Esophagus muscularis mucosa (tissue), 4 donors: Measurements from ENCODE around the gene TRIM2. TPM values are rescaled to one million over a fixed set of nuclear protein-coding genes. Genes with fewer than 3 reads are reported as not detected.

Source experiments
- DNase-seq: peaks from one replicate; pipeline ENCODE4 v3.0.0-alpha.2; 2017; ENCODE audit errors: extremely low spot score
- H3K27ac ChIP-seq, 4 donors: fragments of 200-600 bp; sonication (generic); replicated peaks in 1 of 4; 1 replicate in 3 of 4; 2 replicates in 1 of 4; pipeline ENCODE4 v1.5.1; 2016 to 2019; ENCODE audit warnings: mild to moderate bottlenecking in 1 of 4
- H3K27me3 ChIP-seq, 4 donors: fragments of 200-600 bp; sonication (generic); one replicate each; pipeline versions ENCODE4 v1.5.1 to v1.6.0; 2016 to 2019
- H3K36me3 ChIP-seq, 4 donors: fragments of 200-600 bp; sonication (generic); one replicate each; pipeline ENCODE4 v1.5.1; 2016 to 2019
- H3K4me1 ChIP-seq, 4 donors: fragments of 200-600 bp; sonication (generic); one replicate each; pipeline ENCODE4 v1.5.1; 2016 to 2019
- H3K4me3 ChIP-seq, 4 donors: fragments of 200-600 bp; sonication (generic); 1 replicate in 2 of 4; 2 replicates in 2 of 4; pipeline ENCODE4 v1.5.1; 2016 to 2019; ENCODE audit warnings: mild to moderate bottlenecking in 4 of 4, moderate library complexity in 1 of 4
- H3K9me3 ChIP-seq, 4 donors: fragments of 200-600 bp; sonication (generic); 1 replicate in 3 of 4; 2 replicates in 1 of 4; pipeline ENCODE4 v1.5.1; 2016 to 2019
- CTCF ChIP-seq, 3 experiments: fragments of 200-600 bp in 2 of 3; fragments of 450-650 bp in 1 of 3; sonication (generic) in 2 of 3; IDR thresholded peaks; one replicate each; pipeline ENCODE4 v1.5.1; 2017 to 2019; ENCODE audit warnings: antibody characterized with exemption in 3 of 3, mild to moderate bottlenecking in 2 of 3, moderate library complexity in 1 of 3
- EP300 ChIP-seq: sonication (generic); formaldehyde crosslinking; IDR thresholded peaks from one replicate; pipeline ENCODE4 v1.6.1; 2017; ENCODE audit warnings: antibody characterized with exemption
- POLR2A ChIP-seq: fragments of 450-650 bp; IDR thresholded peaks from one replicate; pipeline ENCODE4 v1.6.1; 2017; ENCODE audit warnings: antibody characterized with exemption, moderate library complexity, mild to moderate bottlenecking, low read depth
- POLR2AphosphoS5 ChIP-seq, 2 donors: sonication (generic); formaldehyde crosslinking; IDR thresholded peaks; one replicate each; pipeline ENCODE4 v1.6.1; 2017; ENCODE audit warnings: antibody characterized with exemption in 2 of 2
- WGBS: methylation state at CpG from one replicate; pipeline ENCODE4 v1.1.5; 2018; 5-methylcytosine and 5-hydroxymethylcytosine counted together
- intact Hi-C: fragments of 100-400 bp; cut with DNase I; formaldehyde crosslinking; loops from one replicate; pipeline ENCODE4 v1.15.1; 2023
- total RNA-seq, 4 donors: library from RNA; depleted of rRNA; stranded (reverse); fragments of >200 nt; gene quantifications; one replicate each; pipeline versions ENCODE4 v1.1.0 to v1.2.1, GENCODE V29; 2016

TRIM2 gene
- total RNA-seq, 4 donors from 2014 or later: 28.3 to 36.9 (median 30.4) TPM

GRCh38 chr4:153220682-153221395 lies 16.6 kb downstream of the TRIM2 start:
- H3K9me3 ChIP-seq: no peaks in the 10 kb centered on the region
- H3K27me3 ChIP-seq: no peaks in the 10 kb centered on the region
- DNase-seq: no peak
- H3K36me3 ChIP-seq: no peaks in the 10 kb centered on the region
- TF ChIP-seq POLR2AphosphoS5 (IDR thresholded peaks at IDR 0.05) (no peak), CTCF (IDR thresholded peaks at IDR 0.05) (no peak), EP300 (no peak), POLR2A (no peak)
- WGBS: 55% methylated on average over 5 of the region's 5 CpGs
- H3K27ac ChIP-seq: peak overlapping the region in 2 of 4 donors; percentile 95 to 98
- no peak overlapping the region for H3K4me3 ChIP-seq
- intact Hi-C loops: loop anchor here (10.0 kb wide), 1 partner anchor 354 kb away; no protein-coding TSS in a partner anchor
- peaks cover 21 to 28% (median 27%) of the 10 kb centered on the region in 4 donors for H3K4me1 ChIP-seq

- WGBS: 23% methylated on average over 20 of the region's 30 CpGs
- no peaks in the 10 kb centered on the region for H3K9me3 ChIP-seq
- H3K4me1 ChIP-seq: peaks cover 21 to 39% (median 36%) of the 10 kb centered on the region in 4 donors
- TF ChIP-seq POLR2A (no peak), POLR2AphosphoS5 (IDR thresholded peaks at IDR 0.05) (peak; percentile 47 to 76), EP300 (no peak), CTCF (IDR thresholded peaks at IDR 0.05) (no peak)
- H3K36me3 ChIP-seq: no peaks in the 10 kb centered on the region
- no peak for DNase-seq
- H3K27me3 ChIP-seq: no peaks in the 10 kb centered on the region
- H3K27ac ChIP-seq: peak overlapping the region; percentile 90 to 98 (median 95)
- intact Hi-C loops: loop anchor here (10.0 kb wide), 1 partner anchor 353 kb away; no protein-coding TSS in a partner anchor
- peak overlapping the region; percentile 61 to 84 (median 77) for H3K4me3 ChIP-seq
Measured at GRCh38 chr4:153221783-153222706, 17.8 kb downstream of the TRIM2 start.

- DNase-seq: no peak
- 0% methylated on average over 20 of the region's 61 CpGs for WGBS
- no peaks in the 10 kb centered on the region for H3K27me3 ChIP-seq
- TF ChIP-seq EP300 (no peak), POLR2AphosphoS5 (IDR thresholded peaks at IDR 0.05) (peak in 1 of 2 donors; percentile 25), POLR2A (no peak), CTCF (IDR thresholded peaks at IDR 0.05) (no peak)
- H3K27ac ChIP-seq: peak overlapping the region; percentile 90 to 98 (median 95)
- no peaks in the 10 kb centered on the region for H3K9me3 ChIP-seq
- intact Hi-C loops: loop anchor here (10.0 kb wide), 1 partner anchor 352 kb away; no protein-coding TSS in a partner anchor
- peaks cover 26 to 46% (median 39%) of the 10 kb centered on the region in 4 donors for H3K4me1 ChIP-seq
- H3K36me3 ChIP-seq: no peaks in the 10 kb centered on the region
- peak overlapping the region; percentile 61 to 84 (median 77) for H3K4me3 ChIP-seq
Measured at GRCh38 chr4:153222707-153223426, 18.6 kb downstream of the TRIM2 start.

GRCh38 chr4:153223427-153223801 lies 19.2 kb downstream of the TRIM2 start:
- Histone ChIP-seq H3K36me3 (no peaks in the 10 kb centered on the region), H3K27ac (peak overlapping the region; percentile 90 to 98 (median 95)), H3K27me3 (no peaks in the 10 kb centered on the region), H3K4me1 (peaks cover 32 to 52% (median 44%) of the 10 kb centered on the region in 4 donors), H3K9me3 (no peaks in the 10 kb centered on the region), H3K4me3 (peak overlapping the region; percentile 61 to 84 (median 77))
- TF ChIP-seq CTCF (IDR thresholded peaks at IDR 0.05): no peak
- TF ChIP-seq EP300: no peak
- no peak for TF ChIP-seq POLR2AphosphoS5 (IDR thresholded peaks at IDR 0.05)
- no peak for TF ChIP-seq POLR2A
- WGBS: 8% methylated on average over 9 of the region's 9 CpGs
- no peak for DNase-seq
- intact Hi-C loops: loop anchor here (10.0 kb wide), 1 partner anchor 351 kb away; no protein-coding TSS in a partner anchor
